Dedifferentiated amniotic fluid mesenchymal stem cell (primary cell): Measurements from ENCODE around the gene KDM4C.
"Not testable (repeated sequence)": the region's sequence is repeated elsewhere in the genome, so short reads cannot be mapped to it uniquely, and the experiment has no call there.

Experiments
- DNase-seq: peaks from one replicate; pipeline ENCODE4 v3.0.0-alpha.2; 2016; ENCODE audit errors: extremely low spot score

Gene KDM4C

GRCh38 chr9:7171396-7172153 lies 413.8 kb downstream of the KDM4C start:
- no peak for DNase-seq

- DNase-seq, result no peak
Measured at GRCh38 chr9:7172154-7173115, 414.7 kb downstream of the KDM4C start.

- DNase-seq, result no peak
Measured at GRCh38 chr9:7173139-7173538, 415.4 kb downstream of the KDM4C start.

GRCh38 chr9:7174301-7174700 lies 416.5 kb downstream of the KDM4C start:
- no peak for DNase-seq

- no peak for DNase-seq
Measured at GRCh38 chr9:7174884-7175283, 417.1 kb downstream of the KDM4C start.

GRCh38 chr9:7176561-7176960 lies 418.8 kb downstream of the KDM4C start:
- DNase-seq, result no peak

GRCh38 chr9:7177383-7177782 lies 419.6 kb downstream of the KDM4C start:
- no peak for DNase-seq

- DNase-seq, result no peak
Measured at GRCh38 chr9:7178729-7179128, 421.0 kb downstream of the KDM4C start.

GRCh38 chr9:7180247-7180646 lies 422.5 kb downstream of the KDM4C start:
- no peak for DNase-seq

GRCh38 chr9:7183139-7183538 lies 425.4 kb downstream of the KDM4C start:
- DNase-seq, result not testable (repeated sequence)

- DNase-seq, result peak; percentile 37
Measured at GRCh38 chr9:7185612-7186011, 427.8 kb downstream of the KDM4C start.

GRCh38 chr9:7186175-7186574 lies 428.4 kb downstream of the KDM4C start:
- DNase-seq, result no peak

- DNase-seq, result no peak
Measured at GRCh38 chr9:7192266-7192665, 434.5 kb downstream of the KDM4C start.

GRCh38 chr9:7195526-7195925 lies 437.8 kb downstream of the KDM4C start:
- no peak for DNase-seq

- no peak for DNase-seq
Measured at GRCh38 chr9:7196467-7196866, 438.7 kb downstream of the KDM4C start.

- no peak for DNase-seq
Measured at GRCh38 chr9:7201196-7201595, 443.4 kb downstream of the KDM4C start.

GRCh38 chr9:7205806-7206205 lies 448.0 kb downstream of the KDM4C start:
- DNase-seq, result no peak

- DNase-seq, result no peak
Measured at GRCh38 chr9:7206221-7206758, 448.5 kb downstream of the KDM4C start.

GRCh38 chr9:7209016-7209715 lies 451.4 kb downstream of the KDM4C start:
- no peak for DNase-seq

- DNase-seq, result no peak
Measured at GRCh38 chr9:7209990-7210389, 452.2 kb downstream of the KDM4C start.

- DNase-seq, result no peak
Measured at GRCh38 chr9:7210854-7211637, 453.3 kb downstream of the KDM4C start.
